T-helper 2 cell (primary cell): ENCODE data around the gene TNS3.
"Not testable (repeated sequence)": the region's sequence is repeated elsewhere in the genome, so short reads cannot be mapped to it uniquely, and the experiment has no call there.

ENCODE experiments used
- DNase-seq, 5 experiments: peaks; one replicate each; pipeline versions ENCODE4 v3.0.0 to v3.0.0-alpha.2; 2012 to 2022

The TNS3 gene

DNA sequence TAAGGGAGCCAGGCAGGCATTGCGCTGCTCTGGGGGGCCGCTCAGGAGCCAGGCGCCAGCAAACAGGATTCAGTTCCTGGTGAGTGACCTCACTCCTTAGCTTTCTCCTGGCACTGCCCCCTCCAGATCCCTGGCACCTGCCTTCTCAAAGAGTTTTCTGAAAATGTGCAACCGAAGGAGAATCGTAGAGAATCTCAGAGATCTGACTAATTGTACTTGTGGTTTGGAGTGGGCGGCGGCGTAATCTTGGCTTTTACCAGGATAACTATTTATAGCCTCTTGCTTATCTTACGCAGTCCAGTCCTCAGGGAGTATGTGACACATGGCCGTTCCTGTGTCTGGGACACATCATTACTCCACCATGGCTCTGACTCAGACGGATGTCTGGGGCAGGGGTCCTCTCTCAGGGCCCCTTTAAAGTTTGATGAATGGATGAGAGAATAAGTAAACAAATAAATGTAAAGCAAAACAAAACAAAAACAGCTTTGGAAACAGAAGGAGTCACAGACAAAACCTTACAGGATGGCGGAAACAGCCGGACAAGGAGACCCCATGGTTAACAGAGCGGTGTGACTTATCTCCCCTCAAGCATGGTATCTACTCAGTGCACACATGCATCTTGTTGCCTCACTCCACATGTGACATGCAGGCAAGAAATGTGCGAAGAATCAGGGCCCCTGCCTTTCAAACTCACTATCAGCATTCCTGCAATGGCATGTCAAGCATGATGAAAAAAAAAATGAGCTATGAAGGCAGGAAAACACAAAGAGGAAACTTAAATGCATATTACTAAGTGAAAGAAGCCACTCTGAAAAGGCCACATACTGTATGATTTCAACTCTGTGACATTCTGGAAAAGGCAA, 99.7 kb downstream of the TNS3 start:
- no peak for DNase-seq

DNA sequence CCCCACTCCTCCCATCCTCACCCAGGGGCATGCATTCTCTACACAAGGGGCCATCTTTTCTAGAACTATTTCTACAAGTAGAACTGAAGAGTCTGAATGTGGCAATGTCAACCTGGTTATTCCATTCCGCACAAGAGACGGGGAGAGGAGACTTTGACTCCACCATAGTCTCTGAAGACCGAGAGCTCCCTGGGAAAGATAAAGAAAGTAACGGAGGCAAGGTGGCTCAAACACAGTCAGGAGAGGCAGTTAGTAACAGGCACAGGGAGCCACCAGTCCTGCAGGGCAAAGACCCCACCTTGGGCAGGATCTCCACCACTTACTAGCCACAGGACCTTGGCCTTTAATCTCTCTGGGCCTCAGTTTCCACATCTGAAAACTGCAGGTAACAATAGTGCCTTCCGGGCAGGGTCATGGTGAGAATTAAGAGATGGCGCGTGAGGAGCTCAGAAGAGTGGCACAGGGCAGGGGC, 100.3 kb downstream of the TNS3 start:
- DNase-seq: no peak

DNA sequence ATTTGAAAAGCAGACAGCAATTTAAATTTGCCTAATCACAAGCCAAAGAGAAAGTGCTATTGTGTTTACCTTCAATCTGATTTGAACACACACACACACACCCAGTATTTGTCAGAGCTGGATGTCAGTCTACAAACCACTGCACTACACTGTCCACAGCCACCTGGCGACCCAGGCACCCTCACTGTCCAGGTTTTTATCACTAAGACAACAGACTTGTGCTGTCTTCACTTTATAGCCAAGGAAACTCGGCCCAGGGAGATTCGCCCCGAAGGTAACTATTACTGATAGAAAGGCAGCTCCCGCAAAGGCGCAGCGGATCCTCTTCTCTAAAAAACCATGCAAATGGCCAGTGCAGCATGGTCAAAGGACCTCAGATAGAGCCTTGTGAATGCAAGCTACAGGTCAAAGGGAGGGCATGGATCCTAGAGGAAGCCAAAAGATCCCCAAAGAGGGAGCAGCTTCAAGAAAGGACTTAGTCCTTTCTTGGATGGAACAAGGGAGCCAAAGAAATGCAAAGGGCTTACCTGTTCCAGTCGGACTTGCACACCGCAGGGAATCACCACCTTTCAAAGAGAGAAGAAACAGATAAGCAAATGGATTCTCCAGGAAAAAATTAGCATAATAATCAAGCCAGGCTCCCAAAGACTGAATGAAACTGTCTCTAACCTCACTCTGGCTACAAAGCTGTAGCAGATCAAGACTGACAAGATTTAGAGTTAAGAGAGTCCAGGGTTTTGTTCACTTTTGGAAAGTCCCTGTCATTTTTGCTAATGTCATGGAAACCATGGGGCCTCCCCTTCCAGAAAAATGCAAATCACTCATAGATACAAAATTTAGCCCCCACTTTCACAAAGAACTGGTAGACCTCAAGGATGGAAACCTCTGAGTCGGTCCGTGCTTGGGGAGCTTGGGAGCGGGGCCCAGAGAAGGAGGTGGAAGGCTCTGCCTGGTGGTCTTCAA, 101.1 kb downstream of the TNS3 start:
- DNase-seq: no peak

DNA sequence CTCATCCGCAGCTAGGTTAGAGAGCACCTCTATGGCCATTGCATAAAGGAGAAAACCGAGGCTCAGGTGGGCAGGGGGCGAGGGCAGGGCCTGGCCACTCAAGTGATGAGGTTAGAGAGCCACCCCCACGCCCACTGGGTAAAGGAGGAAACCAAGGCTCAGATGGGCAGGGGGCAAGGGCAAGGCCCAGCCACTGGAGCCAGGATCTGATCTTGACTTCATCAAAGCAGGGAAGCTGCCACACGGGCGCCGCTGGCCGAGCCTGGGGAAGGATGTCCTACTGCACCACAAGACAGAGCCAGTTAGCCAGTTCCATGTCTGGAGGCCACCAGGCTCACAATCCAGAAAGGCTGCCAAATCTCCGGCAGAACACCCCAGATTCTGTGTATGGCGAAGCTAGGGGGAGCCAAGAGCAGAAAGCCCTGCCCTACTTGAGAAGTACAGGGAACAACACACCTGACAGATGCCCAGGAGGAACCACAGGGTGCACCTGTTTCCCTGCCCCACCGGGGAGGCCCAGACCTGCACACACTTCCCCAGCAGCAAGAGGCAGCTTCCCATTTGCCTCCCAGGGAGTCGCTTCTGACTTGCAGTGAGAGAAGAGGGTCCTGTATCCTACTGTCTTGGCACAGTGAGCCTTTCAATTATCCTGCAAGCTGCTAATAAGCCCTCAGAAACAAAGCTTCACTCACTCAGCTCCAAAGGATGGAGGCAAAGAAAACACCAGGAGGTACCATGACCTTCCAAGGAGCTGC, 101.9 kb downstream of the TNS3 start:
- DNase-seq: no peak

DNA sequence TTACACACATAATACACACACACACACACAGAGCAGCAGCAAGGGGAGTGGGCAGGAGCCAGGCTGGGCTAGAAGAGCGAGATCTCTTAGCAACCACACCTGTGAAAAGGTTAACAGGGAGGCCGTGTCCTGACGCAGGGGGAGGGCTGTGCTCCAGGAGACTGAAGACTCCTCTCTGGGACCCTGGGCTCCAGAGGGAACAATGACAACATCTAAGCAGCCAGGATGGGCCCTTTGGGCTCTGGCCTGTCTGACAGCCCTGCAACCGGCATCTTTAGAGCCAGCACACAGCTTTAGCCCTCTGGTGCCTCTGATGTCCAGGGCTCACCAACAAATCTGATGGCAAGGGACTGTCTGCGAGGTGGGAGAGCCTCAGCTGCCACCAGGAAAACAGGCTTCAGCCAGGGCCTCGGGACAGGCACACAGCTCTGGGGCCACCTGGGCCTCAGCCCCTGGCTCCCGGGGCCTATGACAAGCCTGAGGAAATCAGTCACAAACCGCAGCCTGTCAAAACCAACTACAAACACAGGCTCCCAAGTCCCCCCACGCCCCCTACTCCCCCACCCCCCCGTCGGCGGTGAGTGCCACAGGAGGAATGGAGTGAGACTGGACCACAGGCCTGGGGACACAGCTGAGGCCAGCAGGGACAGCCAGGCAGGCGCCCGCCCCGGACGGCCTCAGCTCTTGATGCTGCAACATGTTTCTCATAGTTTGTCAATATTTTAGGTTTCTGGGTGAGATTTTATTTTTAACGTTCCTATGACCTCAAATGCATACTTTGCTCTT, 102.8 kb downstream of the TNS3 start:
- no peak for DNase-seq

DNA sequence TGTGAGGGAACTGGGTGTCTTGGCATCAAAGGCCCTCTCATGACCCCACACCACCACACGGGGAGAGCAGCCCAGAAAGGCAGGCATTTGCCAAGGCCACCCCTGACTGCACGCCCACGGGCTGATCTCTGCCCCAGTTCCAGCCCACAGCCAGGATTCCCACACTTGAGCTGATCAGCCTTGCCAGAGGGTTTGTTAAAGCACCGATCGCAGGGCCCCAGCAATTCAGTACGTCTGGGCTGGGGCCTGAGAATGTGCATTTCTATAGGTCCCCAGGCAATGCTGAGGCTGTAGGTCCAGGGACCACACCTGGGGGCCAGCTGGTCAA, 103.9 kb downstream of the TNS3 start:
- no peak for DNase-seq

DNA sequence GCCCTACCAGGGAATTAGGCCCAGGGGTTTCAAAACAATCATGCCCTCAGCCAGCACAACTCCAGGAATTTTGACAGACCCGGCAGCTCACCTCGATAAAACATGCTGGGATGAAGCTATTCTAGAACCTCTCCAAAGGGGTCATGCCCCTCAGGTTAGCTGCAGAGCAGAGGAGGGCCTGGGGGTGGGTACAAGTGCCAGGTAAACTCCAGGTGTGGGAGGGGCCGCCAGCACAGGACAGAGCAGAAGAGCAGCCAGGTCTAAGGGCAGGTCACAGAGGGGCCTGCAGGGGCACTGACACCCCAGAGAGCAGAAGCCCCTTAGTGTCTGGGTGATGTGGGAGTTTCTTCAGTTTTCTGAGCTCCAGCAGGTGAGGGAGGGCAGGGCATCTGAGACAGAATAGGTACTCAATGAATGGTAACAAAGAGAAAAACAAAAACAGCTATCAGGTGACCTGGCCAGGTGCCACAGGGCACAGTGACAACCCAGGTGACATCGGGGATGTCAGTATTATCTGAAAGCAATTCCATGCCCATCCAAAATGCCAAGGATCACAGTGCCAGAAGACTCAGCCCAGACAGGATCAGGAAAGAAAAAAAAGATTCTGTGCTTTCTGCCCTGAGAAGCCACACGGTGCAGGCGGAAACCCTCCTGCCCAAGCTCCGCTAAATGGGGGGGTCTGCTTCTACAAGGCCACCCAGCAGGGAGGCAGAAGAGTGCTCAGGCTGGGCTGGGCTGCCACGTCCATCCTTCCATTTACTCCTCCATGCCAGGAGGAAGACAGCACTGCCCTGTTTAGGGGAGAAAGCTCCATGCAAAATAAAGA, 104.5 kb downstream of the TNS3 start:
- DNase-seq: no peak

DNA sequence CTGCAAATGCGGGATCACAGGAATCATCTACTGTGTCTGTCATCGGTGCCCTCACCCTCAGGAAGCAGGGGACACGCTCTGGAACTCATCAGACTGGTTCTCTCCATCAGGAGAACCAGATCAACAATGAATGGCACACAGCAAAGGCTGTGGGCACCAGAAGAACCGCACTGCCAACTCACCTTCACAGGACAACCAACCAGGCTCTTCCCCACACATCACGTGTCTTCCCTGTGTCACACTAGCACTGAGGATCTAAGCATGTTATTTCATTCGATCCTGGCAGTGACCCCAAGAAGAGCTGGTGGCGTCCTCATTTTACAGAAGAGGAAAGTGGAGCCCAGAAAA, 106.1 kb downstream of the TNS3 start:
- no peak for DNase-seq

DNA sequence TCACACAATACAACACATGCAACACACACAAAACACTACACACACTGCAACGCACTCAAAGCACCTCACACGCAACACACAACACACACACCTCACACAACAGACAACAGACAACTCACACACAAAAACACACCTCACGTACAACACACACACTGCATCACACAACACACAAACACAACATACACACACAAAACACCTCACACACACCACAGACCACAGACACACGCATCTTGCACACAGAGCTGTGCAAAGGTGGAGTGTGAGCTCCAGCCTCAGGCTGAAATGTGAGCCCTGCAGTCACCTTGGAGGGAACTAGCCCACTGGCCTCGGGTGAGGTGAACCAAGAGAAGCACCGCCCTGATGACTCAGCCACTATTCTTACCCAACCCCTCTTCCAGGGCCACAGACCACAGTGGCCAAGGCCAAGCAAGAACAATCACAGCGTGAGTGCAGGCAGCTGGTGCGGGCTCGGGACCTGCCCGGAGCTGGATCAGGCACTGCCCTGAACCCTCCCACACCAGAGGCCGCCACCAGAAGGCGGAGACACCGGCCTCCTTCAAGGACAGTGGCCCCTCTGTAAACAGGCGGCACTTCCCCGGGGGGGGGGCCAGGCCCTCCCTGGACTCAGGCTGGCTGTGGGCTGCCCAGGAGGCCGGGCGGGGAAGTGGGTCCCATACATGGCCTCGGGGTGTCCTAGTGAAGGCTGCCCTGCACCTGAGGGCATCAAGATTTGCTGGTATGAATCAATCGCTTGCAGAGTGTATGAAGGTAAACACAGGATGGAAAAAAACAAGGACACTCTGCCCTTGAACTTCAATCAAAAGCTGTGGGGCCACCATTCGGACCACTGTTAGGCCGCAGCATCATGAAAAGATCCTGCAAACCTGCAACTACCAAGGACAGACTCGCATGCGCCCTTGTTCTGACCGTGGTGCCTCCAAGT, 106.7 kb downstream of the TNS3 start:
- DNase-seq: peak in 1 of 5 experiments; percentile 19

DNA sequence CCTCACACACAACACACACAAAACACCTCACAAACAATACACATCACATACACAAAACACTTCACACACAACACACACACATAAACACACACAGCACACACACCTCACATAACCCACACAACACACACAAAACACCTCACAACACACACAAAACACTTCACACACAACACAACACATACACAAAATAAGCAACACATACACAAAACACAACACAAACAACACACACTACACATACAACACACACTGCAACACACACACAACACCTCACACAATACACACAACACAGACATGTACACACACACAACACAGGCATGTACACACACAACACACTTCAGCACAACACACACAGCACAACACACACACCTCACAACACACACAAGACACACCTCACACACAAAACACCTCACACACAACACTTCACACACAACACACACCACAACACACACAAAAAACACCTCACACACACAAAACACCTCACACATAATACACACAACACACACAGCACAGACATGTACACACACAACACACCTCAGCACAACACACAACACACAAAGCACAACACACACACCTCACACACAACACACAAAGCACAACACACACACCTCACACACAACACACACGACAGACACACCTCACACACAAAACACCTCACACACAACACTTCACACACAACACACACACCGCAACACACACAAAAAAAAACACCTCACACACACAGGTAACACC, 107.5 kb downstream of the TNS3 start:
- DNase-seq: no peak

DNA sequence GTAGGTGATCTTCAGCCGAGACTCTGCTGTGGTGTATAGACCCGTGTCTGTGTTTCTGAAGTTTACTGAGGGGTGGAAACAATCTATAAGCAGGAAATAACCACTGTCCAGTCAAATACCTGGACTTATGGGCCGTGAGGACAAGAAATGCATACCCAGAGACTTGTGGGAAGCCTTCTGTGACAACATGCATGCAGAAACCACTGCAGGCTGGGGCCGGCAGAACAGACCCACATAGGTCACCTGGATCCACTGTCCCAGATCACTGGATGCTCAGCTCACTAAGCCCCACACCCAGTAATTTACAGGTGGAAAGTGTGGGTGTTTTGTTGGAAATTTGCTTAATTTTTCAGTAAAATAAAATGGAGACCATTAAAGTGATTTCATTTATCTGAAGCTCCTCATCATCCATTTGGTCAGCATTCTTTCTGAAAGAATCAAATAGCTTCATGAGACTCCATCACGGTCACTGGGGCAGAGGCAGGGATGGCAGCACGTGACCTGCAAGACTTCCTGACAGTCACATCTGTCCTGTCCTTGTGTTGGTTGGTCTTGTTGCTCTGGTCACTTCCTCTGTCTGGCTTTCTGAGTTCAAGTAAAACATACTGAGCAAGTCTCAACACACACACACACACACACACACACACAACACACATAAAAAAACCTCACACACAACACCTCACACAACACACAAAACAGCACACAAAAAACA, 108.3 kb downstream of the TNS3 start:
- DNase-seq: peak in 1 of 5 experiments; percentile 9

DNA sequence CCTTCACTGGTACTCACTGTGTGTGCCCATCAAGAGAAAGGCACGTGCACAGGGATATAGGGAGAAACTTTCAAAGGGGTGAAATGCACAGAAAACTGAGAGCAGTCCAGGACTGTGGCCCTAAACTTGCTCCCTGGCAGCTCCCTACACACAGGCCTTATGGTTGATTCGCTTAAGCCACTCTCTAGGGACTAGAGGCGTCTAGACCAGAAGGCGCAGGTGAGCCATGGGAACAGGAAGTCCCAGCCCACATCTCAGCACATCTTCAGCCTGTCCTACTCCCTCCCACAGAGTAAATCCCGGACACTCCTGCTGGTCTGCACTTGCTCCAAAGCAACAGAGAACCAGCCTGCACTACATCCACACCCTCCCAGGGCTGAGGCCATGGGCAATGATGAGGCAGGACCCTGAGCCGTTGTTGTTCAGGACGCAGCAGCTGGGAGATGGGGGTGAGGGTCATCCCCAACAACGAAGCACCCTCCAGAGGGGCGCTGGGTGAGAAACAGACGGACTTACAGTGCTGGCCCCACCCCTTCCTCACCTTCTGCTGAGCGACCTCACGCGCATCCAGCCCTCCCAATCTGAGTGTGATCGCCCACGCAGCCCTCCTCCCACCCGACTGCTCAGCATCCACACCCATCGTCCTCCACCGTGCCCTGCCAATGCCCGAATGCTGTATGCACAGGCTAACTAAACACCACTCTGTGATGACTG, 109.3 kb downstream of the TNS3 start:
- no peak for DNase-seq

DNA sequence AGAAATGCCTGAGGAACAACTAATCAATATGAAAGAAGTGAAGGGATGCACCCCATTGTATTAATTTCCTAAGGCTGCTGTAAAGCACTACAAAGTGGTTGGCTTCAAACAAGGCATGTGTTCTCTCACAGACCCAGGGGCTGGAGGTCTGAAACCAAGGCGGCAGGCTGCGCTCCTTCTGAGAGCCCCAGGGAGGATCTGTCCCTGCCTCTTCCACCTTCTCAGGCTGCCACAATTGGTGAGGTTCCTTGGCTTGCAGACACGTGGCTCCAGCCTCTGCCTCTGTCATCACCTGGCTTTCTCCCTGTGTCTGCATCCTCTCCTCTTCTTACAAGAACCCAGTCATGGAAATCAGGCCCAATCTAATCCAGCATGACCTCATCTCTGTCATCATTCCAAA, 110.1 kb downstream of the TNS3 start:
- no peak for DNase-seq

DNA sequence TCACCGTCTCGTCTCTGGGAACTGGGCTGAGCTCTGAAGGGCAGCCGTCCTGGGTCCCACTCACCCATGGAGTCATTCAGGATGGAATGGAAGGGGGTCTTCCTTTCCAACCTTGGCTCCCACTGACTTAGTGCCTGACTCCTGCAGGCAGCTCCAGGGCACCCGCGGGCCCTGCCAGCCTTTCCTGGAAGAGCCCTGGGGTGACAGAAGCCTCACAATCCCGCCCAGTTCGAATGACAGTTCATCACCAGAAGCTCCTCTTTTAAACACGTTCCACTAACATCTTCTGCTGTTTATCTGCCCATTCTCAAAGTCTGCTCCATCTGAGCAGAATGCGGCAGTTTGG, 110.6 kb downstream of the TNS3 start:
- DNase-seq: no peak

DNA sequence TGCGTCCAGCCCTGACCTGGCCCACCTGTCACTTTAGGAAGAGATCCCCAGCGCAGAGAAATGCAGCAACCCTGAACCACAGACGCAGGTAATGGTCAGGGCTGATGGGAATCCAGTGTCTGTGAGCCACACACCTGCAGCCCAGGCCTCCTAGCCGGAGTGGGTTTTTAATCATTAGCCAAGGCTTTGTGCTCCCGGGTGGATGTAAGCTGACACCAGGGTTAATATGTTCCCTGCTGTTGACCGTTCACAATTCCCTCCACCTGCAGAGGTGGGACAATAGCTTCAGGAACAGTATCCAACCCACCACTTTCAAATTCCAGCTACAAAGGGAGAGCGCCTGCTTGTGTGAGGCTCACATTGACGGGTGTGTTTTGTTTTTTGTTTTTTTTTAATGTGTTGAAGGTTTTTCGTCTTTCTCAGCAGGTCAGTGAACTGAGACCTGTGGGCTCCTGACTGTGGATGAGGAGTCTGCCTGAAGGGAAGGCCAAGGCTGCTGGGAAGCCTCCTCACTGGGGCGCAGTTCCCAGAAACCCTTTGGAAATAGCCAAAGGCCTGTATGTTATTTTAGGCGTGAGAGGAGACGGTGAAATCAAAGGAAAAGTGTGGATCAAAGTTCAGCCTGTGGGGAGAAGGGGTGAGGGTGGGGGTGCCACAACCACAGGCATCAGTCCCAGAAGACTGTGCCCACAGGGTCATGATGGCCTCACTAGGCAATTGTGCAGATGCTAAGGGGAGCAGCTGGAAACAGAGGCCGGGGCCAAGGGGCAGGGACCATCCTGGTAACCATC, 111.1 kb downstream of the TNS3 start:
- DNase-seq: no peak

DNA sequence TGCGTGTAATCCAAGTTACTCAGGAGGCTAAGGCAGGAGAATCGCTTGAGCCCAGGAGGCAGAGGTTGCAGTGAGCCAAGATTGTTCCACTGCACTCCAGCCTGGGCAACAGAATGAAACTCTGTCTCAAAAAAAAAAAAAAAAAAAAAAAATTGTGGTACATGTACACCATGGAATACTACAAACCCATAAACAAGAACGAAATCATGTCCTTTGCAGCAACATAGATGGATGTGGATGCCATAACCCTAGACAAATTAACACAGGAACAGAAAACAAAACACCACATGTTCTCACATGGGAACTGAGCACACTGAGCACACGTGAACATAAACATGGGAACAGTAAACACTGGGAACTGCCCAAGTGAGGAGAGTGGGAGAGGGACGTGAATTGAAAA, 112.1 kb downstream of the TNS3 start:
- not testable (repeated sequence) for DNase-seq

DNA sequence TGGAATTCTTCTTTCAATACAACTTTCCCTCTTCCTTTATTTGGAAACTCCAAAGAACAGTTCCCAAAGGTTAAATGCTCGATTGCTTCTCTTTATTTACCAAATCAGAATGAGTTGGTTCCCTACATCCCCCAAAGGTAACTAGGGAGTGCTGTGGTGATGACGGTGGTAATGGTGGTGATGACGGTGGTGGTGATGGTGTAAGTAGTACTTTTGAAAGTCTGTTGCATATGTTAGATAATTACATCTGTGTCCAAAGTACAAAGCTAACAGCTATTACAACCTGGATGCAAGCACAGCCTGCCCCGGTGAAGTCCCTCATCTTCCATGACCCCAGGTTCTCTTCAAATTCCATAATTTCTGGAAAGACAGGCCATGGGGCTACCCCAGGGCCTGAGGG, 115.1 kb downstream of the TNS3 start:
- DNase-seq: no peak
